HCT116 (cell line): ENCODE measurements around the gene MAN2A2. TPM values are rescaled to one million over a fixed set of nuclear protein-coding genes. Genes with fewer than 3 reads are reported as not detected.

Experiments used
- ATAC-seq: fragments of 200-7000 bp; cut with Tn5 transposase; 2 replicates; pipeline ENCODE4 v1.9.1; 2020; ENCODE audit warnings: mild to moderate bottlenecking, moderate library complexity
- BruUV-seq: library from RNA; stranded (reverse); fragments of 400-500 nt; replicated peaks from 2 replicates; lab custom pipeline; 2021; lab: Mats Ljungman, UMichigan
- CTCF ChIA-PET: fragments of 300-600 bp; sonication (Branson Sonifier 250); formaldehyde crosslinking; loops from one replicate; lab custom pipeline; 2021; ENCODE audit warnings: antibody characterized with exemption; lab: Charles Lee
- POLR2A ChIA-PET: fragments of 300-600, 350-600 bp; sonication (Branson Sonifier 250); formaldehyde crosslinking; loops from one replicate; lab custom pipeline; 2021; ENCODE audit warnings: antibody characterized with exemption; lab: Charles Lee
- RAD21 ChIA-PET, 2 experiments: fragments of 300-600 bp; sonication (Branson Sonifier 250); formaldehyde crosslinking; loops; one replicate each; lab custom pipeline; 2023; ENCODE audit warnings: low total read pairs in 2 of 2; ENCODE audit not compliant: uncharacterized antibody in 2 of 2, unreplicated experiment in 2 of 2, low non-redundant PET in 1 of 2; lab: Charles Lee
- DNase-seq: peaks from one replicate; pipeline ENCODE4 v3.0.0-alpha.2; 2010; ENCODE audit warnings: low read depth, low spot score
- H2AFZ ChIP-seq: fragments of 200-600 bp; shearing (Covaris generic), sonication (generic); 2 replicates; pipeline ENCODE4 v1.6.1; 2017; ENCODE audit warnings: low read depth, mixed run types, mixed read lengths, antibody characterized with exemption, low read length; ENCODE audit not compliant: poor library complexity, severe bottlenecking
- H3K27ac ChIP-seq: 2 replicates; pipeline ENCODE4 v1.5.1; 2012; ENCODE audit warnings: low read depth, low read length
- H3K27me3 ChIP-seq: fragments of 200-600 bp; sonication (generic); 2 replicates; pipeline ENCODE4 v1.6.1; 2016; ENCODE audit warnings: mixed run types, low read length, mixed read lengths; ENCODE audit not compliant: insufficient read depth
- H3K36me3 ChIP-seq, 2 experiments: fragments of 200-500 bp in 1 of 2; fragments of 200-600 bp in 1 of 2; sonication (Bioruptor generic) in 1 of 2; sonication (generic) in 1 of 2; 2 replicates each; pipeline versions ENCODE4 v1.5.1 to v1.6.1; 2014 to 2016; ENCODE audit warnings: low read length in 2 of 2, inconsistent platforms in 1 of 2, mixed read lengths in 1 of 2, mixed run types in 1 of 2; ENCODE audit not compliant: insufficient read depth in 2 of 2, control insufficient read depth in 1 of 2
- H3K4me1 ChIP-seq, 2 experiments: fragments of 200-600 bp in 1 of 2; sonication (generic) in 1 of 2; 2 replicates each; pipeline versions ENCODE4 v1.5.1 to v1.6.1; 2012 to 2017; ENCODE audit warnings: low read length in 2 of 2, inconsistent platforms in 1 of 2, mild to moderate bottlenecking in 1 of 2, mixed read lengths in 1 of 2, mixed run types in 1 of 2, moderate library complexity in 1 of 2; ENCODE audit not compliant: insufficient read depth in 2 of 2, control insufficient read depth in 1 of 2
- H3K4me2 ChIP-seq: fragments of 200-600 bp; sonication (generic); 2 replicates; pipeline ENCODE4 v1.6.1; 2017; ENCODE audit warnings: mixed run types, low read length, mixed read lengths
- H3K4me3 ChIP-seq, 2 experiments: fragments of 200-600 bp in 1 of 2; sonication (generic) in 1 of 2; replicated peaks in 1 of 2; 2 replicates each; pipeline ENCODE4 v1.5.1; 2011 to 2016; ENCODE audit warnings: low read length in 2 of 2, control low read depth in 1 of 2, low read depth in 1 of 2, mild to moderate bottlenecking in 1 of 2, mixed read lengths in 1 of 2, mixed run types in 1 of 2
- H3K79me2 ChIP-seq: fragments of 200-600 bp; sonication (generic); 2 replicates; pipeline ENCODE4 v1.6.1; 2017; ENCODE audit warnings: mild to moderate bottlenecking, mixed run types, low read length, moderate library complexity, mixed read lengths; ENCODE audit not compliant: insufficient read depth
- H3K9ac ChIP-seq: fragments of 200-600 bp; sonication (generic); 2 replicates; pipeline ENCODE4 v1.6.1; 2016; ENCODE audit warnings: low read length, mixed read lengths
- H3K9me2 ChIP-seq: fragments of 200-600 bp; sonication (generic), shearing (Covaris generic); 2 replicates; pipeline ENCODE4 v1.6.1; 2017; ENCODE audit warnings: mixed run types, mild to moderate bottlenecking, moderate library complexity; ENCODE audit not compliant: insufficient read depth
- H3K9me3 ChIP-seq, 2 experiments: fragments of 200-500 bp in 1 of 2; fragments of 200-600 bp in 1 of 2; sonication (Bioruptor generic) in 1 of 2; sonication (generic) in 1 of 2; 2 replicates each; pipeline ENCODE4 v1.6.1; 2014 to 2017; ENCODE audit warnings: low read length in 2 of 2, mixed read lengths in 2 of 2, inconsistent platforms in 1 of 2, low read depth in 1 of 2, mild to moderate bottlenecking in 1 of 2, mixed run types in 1 of 2, moderate library complexity in 1 of 2; ENCODE audit not compliant: control insufficient read depth in 1 of 2, insufficient read depth in 1 of 2
- H4K20me1 ChIP-seq: fragments of 200-600 bp; sonication (generic), shearing (Covaris generic); 2 replicates; pipeline ENCODE4 v1.6.1; 2017; ENCODE audit warnings: mixed run types, mild to moderate bottlenecking, moderate library complexity; ENCODE audit not compliant: insufficient read depth
- CBX3 ChIP-seq: IDR thresholded peaks from 2 replicates; pipeline ENCODE4 v1.6.1; 2012; ENCODE audit warnings: low read depth
- CTCF ChIP-seq, 3 experiments: fragments of 200-600 bp in 1 of 3; sonication (generic) in 1 of 3; IDR thresholded peaks in 2 of 3; conservative IDR thresholded peaks in 1 of 3; 2 replicates each; pipeline ENCODE4 v1.5.1; 2012 to 2017; ENCODE audit warnings: low read depth in 2 of 3, low read length in 2 of 3, antibody characterized with exemption in 1 of 3, borderline replicate concordance in 1 of 3, control low read depth in 1 of 3, mild to moderate bottlenecking in 1 of 3, mixed read lengths in 1 of 3, mixed run types in 1 of 3, moderate library complexity in 1 of 3; ENCODE audit not compliant: insufficient read depth in 1 of 3
- ELF1 ChIP-seq: IDR thresholded peaks from 2 replicates; pipeline ENCODE4 v1.6.1; 2012; ENCODE audit warnings: low read depth, borderline replicate concordance
- EZH2 ChIP-seq: fragments of 200-600 bp; sonication (generic); IDR thresholded peaks from 2 replicates; pipeline ENCODE4 v1.6.1; 2017; ENCODE audit warnings: antibody characterized with exemption, mixed run types
- JUND ChIP-seq: IDR thresholded peaks from 2 replicates; pipeline ENCODE4 v1.6.1; 2012
- MAX ChIP-seq: IDR thresholded peaks from 2 replicates; pipeline ENCODE4 v1.6.1; 2012
- RAD21 ChIP-seq: IDR thresholded peaks from 2 replicates; pipeline ENCODE4 v1.6.1; 2012; ENCODE audit warnings: low read depth, mild to moderate bottlenecking
- SIN3A ChIP-seq: IDR thresholded peaks from 2 replicates; pipeline ENCODE4 v1.6.1; 2012; ENCODE audit warnings: low read depth
- SRF ChIP-seq: IDR thresholded peaks from 2 replicates; pipeline ENCODE4 v1.6.1; 2012; ENCODE audit warnings: low read depth
- YY1 ChIP-seq: IDR thresholded peaks from 2 replicates; pipeline ENCODE4 v1.6.1; 2011; ENCODE audit warnings: low read length, low read depth, moderate library complexity, mild to moderate bottlenecking; ENCODE audit not compliant: insufficient replicate concordance; ENCODE audit errors: extremely low read depth
- ZBTB33 ChIP-seq: IDR thresholded peaks from 2 replicates; pipeline ENCODE4 v1.6.1; 2011; ENCODE audit warnings: mild to moderate bottlenecking, low read length, moderate library complexity; ENCODE audit not compliant: insufficient replicate concordance; ENCODE audit errors: extremely low read depth
- intact Hi-C: fragments of 100-400 bp; cut with micrococcal nuclease; formaldehyde crosslinking; loops from 2 replicates; pipeline ENCODE4 v1.10.0; 2022
- total RNA-seq: library from RNA; stranded (reverse); gene quantifications from one replicate; pipeline ENCODE4 v1.2.1, GENCODE V29; 2021; ENCODE audit not compliant: unreplicated experiment

Gene MAN2A2
- total RNA-seq, 1 experiment from 2014 or later = 44.9 TPM

- TF ChIP-seq CTCF (IDR thresholded peaks at IDR 0.05 in 2 of 3, conservative IDR thresholded peaks at IDR 0.05 in 1 of 3; ENCODE audit: borderline replicate concordance in 1 of 3, insufficient read depth in 1 of 3, low read depth in 2 of 3, low read length in 2 of 3) = no peak
These were observed 29.5 kb downstream of the MAN2A2 start (continued) for GRCh38 chr15:90932660-90932991.

GRCh38 chr15:90933301-90933700, 30.2 kb downstream of the MAN2A2 start:
- H3K9me3 ChIP-seq = no peaks in the 10 kb centered on the region
- peaks cover 6% of the 10 kb centered on the region in 2 experiments; a peak in 2 of 4 replicates for H3K36me3 ChIP-seq
- BruUV-seq = no TSS peak
- DNase-seq = no peak
- ChIA-PET RAD21 (interaction anchor here in 1 of 2 experiments (0.7 kb wide), 1 partner anchor 216 kb away, joined by 3 read pairs; the partner anchor contains the start of gene BLM), POLR2A (no interaction called here), CTCF (interaction anchor here (0.9 to 6.9 kb wide), 11 partner anchors 22 to 706 kb away, joined by 3 to 70 read pairs (median 16); partner anchors contain the start of genes MAN2A2 and RCCD1)
- H3K4me1 ChIP-seq = peaks cover 20 to 53% of the 10 kb centered on the region in 2 experiments; a peak in 3 of 4 replicates
- no peak overlapping the region for H3K9ac ChIP-seq
- H3K4me2 ChIP-seq = no peak overlapping the region
- no peaks in the 10 kb centered on the region for H3K9me2 ChIP-seq
- no peak overlapping the region for H3K4me3 ChIP-seq
- TF ChIP-seq YY1 = no peak
- no peak for TF ChIP-seq CTCF (IDR thresholded peaks at IDR 0.05 in 2 of 3, conservative IDR thresholded peaks at IDR 0.05 in 1 of 3; ENCODE audit: borderline replicate concordance in 1 of 3, insufficient read depth in 1 of 3, low read depth in 2 of 3, low read length in 2 of 3)
- no peak for TF ChIP-seq SRF
- no peak for TF ChIP-seq CBX3
- TF ChIP-seq EZH2 = no peak
- no peak for TF ChIP-seq ZBTB33
- TF ChIP-seq MAX = no peak
- TF ChIP-seq JUND = no peak
- TF ChIP-seq SIN3A = no peak
- no peak for TF ChIP-seq ELF1
- TF ChIP-seq RAD21 = no peak
- H2AFZ ChIP-seq = no peak overlapping the region
- no peak overlapping the region; the same call in 1 of the 2 replicates for H3K27ac ChIP-seq
- H4K20me1 ChIP-seq = no peaks in the 10 kb centered on the region
- intact Hi-C loops = loop anchor here (5.0 kb wide), 1 partner anchor 99 kb away; no protein-coding TSS in a partner anchor
- H3K79me2 ChIP-seq = peaks cover 25% of the 10 kb centered on the region; the same call in 1 of the 2 replicates
- ATAC-seq = no peak
- H3K27me3 ChIP-seq = no peaks in the 10 kb centered on the region
